ENCODE data around the gene FAM241B. TPM values are rescaled to one million over a fixed set of nuclear protein-coding genes. Genes with fewer than 3 reads are reported as not detected.

Gene FAM241B
- total RNA-seq, 4 donors from 2014 or later = 0.44 to 5.7 (median 2.4) TPM

- Histone ChIP-seq H3K9me3 (peaks cover 0 to 4% (median 0%) of the 10 kb centered on the region in 4 donors), H3K4me1 (no peaks in the 10 kb centered on the region), H3K4me3 (no peak overlapping the region), H3K27me3 (peaks cover 0 to 19% of the 10 kb centered on the region in 2 donors), H3K36me3 (no peaks in the 10 kb centered on the region), H3K27ac (no peak overlapping the region)
- WGBS, 2 donors = 78 to 83% methylated on average over 4 of the region's 4 CpGs
- DNase-seq (ENCODE audit: low spot score in 2 of 2) = no peak
- TF ChIP-seq CTCF (IDR thresholded peaks at IDR 0.05) (no peak), EP300 (IDR thresholded peaks at IDR 0.05) (no peak), POLR2A (IDR thresholded peaks at IDR 0.05) (no peak)
Observed at GRCh38 chr10:69669409-69669808, 39.4 kb downstream of the FAM241B start.

- no peaks in the 10 kb centered on the region for H3K36me3 ChIP-seq
- TF ChIP-seq POLR2A (IDR thresholded peaks at IDR 0.05) (no peak), CTCF (IDR thresholded peaks at IDR 0.05) (no peak), EP300 (IDR thresholded peaks at IDR 0.05) (no peak)
- peaks cover 0 to 9% of the 10 kb centered on the region in 2 donors for H3K27me3 ChIP-seq
- peaks cover 0 to 4% (median 0%) of the 10 kb centered on the region in 4 donors for H3K9me3 ChIP-seq
- no peak overlapping the region for H3K4me3 ChIP-seq
- WGBS, 2 donors = 71 to 72% methylated on average over 3 of the region's 3 CpGs
- no peak for DNase-seq (ENCODE audit: low spot score in 2 of 2)
- H3K4me1 ChIP-seq = no peaks in the 10 kb centered on the region
- no peak overlapping the region for H3K27ac ChIP-seq
Observed at GRCh38 chr10:69673521-69673920, 43.5 kb downstream of the FAM241B start.

GRCh38 chr10:69674786-69675185 lies 44.7 kb downstream of the FAM241B start:
- Histone ChIP-seq H3K27ac (no peak overlapping the region), H3K4me3 (no peak overlapping the region), H3K36me3 (no peaks in the 10 kb centered on the region), H3K9me3 (peaks cover 0 to 4% (median 0%) of the 10 kb centered on the region in 4 donors), H3K27me3 (peaks cover 0 to 14% of the 10 kb centered on the region in 2 donors), H3K4me1 (no peaks in the 10 kb centered on the region)
- WGBS, 2 donors = 78 to 84% methylated on average over 2 of the region's 2 CpGs
- TF ChIP-seq POLR2A (IDR thresholded peaks at IDR 0.05) (no peak), EP300 (IDR thresholded peaks at IDR 0.05) (no peak), CTCF (IDR thresholded peaks at IDR 0.05) (no peak)
- no peak for DNase-seq (ENCODE audit: low spot score in 2 of 2)

GRCh38 chr10:69676301-69676700 lies 46.3 kb downstream of the FAM241B start:
- no peak overlapping the region for H3K4me3 ChIP-seq
- no peak for TF ChIP-seq CTCF (IDR thresholded peaks at IDR 0.05)
- no peak for TF ChIP-seq POLR2A (IDR thresholded peaks at IDR 0.05)
- TF ChIP-seq EP300 (IDR thresholded peaks at IDR 0.05) = no peak
- H3K27ac ChIP-seq = no peak overlapping the region
- H3K36me3 ChIP-seq = no peaks in the 10 kb centered on the region
- H3K27me3 ChIP-seq = peaks cover 0 to 22% of the 10 kb centered on the region in 2 donors
- no peaks in the 10 kb centered on the region for H3K4me1 ChIP-seq
- DNase-seq (ENCODE audit: low spot score in 2 of 2) = no peak
- WGBS, 2 donors = 86 to 96% methylated on average over 4 of the region's 4 CpGs
- H3K9me3 ChIP-seq = peaks cover 0 to 4% (median 0%) of the 10 kb centered on the region in 4 donors

- Histone ChIP-seq H3K27me3 (peaks cover 0 to 22% of the 10 kb centered on the region in 2 donors), H3K27ac (no peak overlapping the region), H3K4me3 (no peak overlapping the region), H3K9me3 (no peaks in the 10 kb centered on the region), H3K4me1 (no peaks in the 10 kb centered on the region), H3K36me3 (no peaks in the 10 kb centered on the region)
- 47 to 50% methylated on average over 20 of the region's 20 CpGs for WGBS, 2 donors
- TF ChIP-seq POLR2A (IDR thresholded peaks at IDR 0.05) = no peak
- TF ChIP-seq EP300 (IDR thresholded peaks at IDR 0.05) = no peak
- TF ChIP-seq CTCF (IDR thresholded peaks at IDR 0.05) = no peak
- DNase-seq (ENCODE audit: low spot score in 2 of 2) = no peak
Observed at GRCh38 chr10:69677985-69678654, 48.1 kb downstream of the FAM241B start.
